GM20431 (cell line): ENCODE measurements around the gene GATM.

ENCODE experiments used
- in situ Hi-C: fragments of 300-500 bp; cut with MseI, MboI; formaldehyde crosslinking; loops from one replicate; pipeline ENCODE4 v1.15.0; 2020; ENCODE audit warnings: low sequenced_read_pairs; ENCODE audit not compliant: unreplicated experiment

The GATM gene

GRCh38 chr15:45378149-45378912 lies at the start of gene GATM:
TSS of gene GATM (minus strand) at chr15:45378544. CDS start at chr15:45378453, 91 bp downstream.
- in situ Hi-C loops, result no loop called here

GRCh38 chr15:45427085-45427484 lies 48.7 kb upstream of the GATM start:
- in situ Hi-C loops, result no loop called here

- in situ Hi-C loops, result no loop called here
Observed at GRCh38 chr15:45425135-45425534, 46.8 kb upstream of the GATM start.

DNA sequence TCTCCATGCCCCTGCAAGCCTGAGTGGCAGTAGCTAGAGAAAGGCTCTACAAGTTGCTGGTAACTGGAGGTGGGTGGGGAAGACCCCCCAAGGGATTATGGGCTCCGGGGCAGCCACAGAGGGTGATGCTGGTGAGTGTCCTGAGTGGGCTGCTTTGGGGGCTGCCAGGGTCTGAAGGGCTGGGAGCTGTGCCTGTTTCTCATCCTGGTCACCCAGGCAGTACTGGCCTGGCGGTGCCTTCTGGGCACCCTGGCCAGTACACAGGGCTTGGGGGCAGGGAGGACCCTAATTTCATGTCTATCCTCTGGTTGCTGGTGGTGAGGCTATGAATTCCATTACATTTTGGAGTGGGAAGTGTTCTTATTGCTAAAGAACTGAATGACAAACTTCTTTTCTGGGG lies 46.1 kb upstream of the GATM start:
- in situ Hi-C loops, result no loop called here

- in situ Hi-C loops, result no loop called here
Observed at GRCh38 chr15:45417303-45417950, 39.1 kb upstream of the GATM start.

DNA sequence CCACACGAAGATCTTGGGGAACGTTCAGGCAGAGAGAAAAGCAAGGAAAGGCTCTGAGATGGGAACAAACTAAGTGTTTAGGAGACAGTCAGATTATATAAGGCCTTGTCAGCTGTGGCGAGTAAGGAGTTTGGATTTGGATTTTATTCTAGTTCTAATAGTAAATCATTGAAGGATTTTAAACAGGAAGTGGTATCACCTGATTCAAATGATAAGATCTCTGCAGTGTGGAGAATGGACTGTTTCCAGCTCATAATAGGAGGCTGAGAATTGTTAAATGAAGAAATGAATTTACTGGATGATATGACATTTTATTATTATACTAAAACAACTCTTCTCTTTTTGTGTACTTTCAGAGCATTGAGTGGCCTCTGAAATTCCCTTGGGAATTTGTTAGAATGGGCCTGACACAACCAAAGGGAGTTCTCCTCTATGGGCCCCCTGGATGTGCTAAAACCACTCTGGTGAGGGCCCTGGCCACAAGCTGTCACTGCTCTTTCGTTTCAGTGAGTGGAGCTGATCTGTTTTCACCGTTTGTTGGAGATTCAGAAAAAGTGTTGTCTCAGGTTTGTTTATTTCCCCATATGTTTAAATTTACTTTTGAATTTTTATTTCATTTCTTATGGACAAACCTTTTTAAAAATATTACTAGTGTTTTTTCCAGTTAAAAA lies 36.0 kb upstream of the GATM start:
- in situ Hi-C loops, result no loop called here

DNA sequence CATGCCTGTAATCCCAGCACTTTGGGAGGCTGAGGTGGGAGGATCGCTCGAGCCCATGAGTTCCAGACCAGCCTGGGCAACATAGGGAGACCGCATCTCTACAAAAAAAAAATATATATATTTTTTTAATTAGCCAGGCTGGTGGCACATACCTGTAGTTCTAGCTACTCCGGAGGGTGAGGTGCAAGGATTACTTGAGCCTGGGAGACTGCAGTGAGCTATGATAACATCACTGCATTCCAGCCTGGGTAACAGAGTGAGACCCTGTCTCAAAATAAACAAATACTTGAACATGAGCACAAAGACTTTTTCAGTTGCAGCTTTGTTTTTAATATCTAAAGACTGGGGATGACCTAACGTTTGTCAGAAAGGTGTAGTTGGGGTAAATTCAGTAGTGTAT lies 31.3 kb upstream of the GATM start:
- in situ Hi-C loops, result no loop called here

- in situ Hi-C loops, result no loop called here
Observed at GRCh38 chr15:45407786-45408185, 29.4 kb upstream of the GATM start.

DNA sequence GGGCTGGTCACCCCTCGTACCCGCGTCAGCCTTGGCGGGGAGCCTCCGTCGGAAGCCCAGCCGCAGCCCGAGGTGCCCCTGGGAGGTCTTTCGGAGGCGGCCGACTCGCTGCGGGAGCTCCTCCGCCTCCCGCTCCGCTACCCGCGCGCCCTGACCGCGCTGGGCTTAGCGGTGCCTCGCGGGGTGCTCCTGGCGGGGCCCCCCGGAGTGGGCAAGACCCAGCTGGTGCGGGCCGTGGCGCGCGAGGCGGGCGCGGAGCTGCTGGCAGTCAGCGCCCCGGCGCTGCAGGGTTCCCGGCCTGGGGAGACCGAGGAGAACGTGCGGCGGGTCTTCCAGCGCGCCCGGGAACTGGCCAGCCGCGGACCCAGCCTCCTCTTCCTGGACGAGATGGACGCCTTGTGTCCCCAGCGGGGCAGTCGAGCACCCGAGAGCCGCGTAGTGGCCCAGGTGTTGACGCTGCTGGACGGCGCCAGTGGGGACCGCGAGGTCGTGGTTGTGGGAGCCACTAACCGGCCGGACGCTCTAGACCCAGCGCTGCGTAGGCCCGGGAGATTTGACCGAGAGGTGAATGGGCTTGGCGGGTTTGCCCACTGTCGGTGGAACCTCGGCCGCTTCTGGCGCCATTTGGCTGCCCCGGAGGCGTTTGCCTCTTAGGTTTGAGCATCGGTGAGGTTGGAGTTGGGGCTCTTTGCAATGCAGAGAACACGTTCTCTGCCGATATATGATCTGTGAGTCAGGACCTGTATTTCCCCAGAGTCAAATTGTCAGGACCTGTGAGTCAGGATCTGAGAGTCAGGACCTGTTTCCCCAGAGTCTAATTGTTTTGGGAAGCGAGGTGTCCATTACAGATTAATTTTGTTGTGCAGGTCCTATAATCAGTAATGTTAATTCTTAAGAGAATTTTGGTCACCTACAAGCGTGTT lies 24.9 kb upstream of the GATM start:
- in situ Hi-C loops, result no loop called here

GRCh38 chr15:45402162-45402954 lies 24.0 kb upstream of the GATM start:
- in situ Hi-C loops, result no loop called here

DNA sequence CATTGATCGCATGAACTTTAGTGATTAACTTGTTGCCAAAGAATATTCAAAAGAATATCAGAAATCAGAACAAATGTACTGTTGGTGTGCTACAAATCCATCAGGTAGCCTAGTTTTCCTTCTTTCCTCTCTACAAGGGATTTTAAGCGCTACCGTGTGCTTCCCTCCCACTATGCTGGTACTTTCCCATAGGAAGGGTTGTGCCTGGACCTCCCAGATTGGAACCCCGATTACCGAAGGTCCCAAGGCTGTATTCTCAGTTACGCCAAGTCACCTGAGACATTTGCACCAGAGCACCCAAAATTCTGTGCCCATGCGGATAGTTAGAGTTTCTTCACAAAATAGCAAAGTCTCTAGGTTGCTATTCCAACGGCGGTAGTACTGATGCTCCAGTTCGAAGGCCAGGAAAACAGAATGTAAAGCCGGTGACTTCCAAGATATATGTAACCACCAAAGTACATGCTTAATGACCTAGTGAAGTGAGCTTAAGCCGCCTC lies 23.4 kb upstream of the GATM start:
- in situ Hi-C loops, result no loop called here

GRCh38 chr15:45399381-45400212 lies 21.3 kb upstream of the GATM start:
- in situ Hi-C loops, result no loop called here

- in situ Hi-C loops, result no loop called here
Observed at GRCh38 chr15:45397116-45397665, 18.8 kb upstream of the GATM start.

DNA sequence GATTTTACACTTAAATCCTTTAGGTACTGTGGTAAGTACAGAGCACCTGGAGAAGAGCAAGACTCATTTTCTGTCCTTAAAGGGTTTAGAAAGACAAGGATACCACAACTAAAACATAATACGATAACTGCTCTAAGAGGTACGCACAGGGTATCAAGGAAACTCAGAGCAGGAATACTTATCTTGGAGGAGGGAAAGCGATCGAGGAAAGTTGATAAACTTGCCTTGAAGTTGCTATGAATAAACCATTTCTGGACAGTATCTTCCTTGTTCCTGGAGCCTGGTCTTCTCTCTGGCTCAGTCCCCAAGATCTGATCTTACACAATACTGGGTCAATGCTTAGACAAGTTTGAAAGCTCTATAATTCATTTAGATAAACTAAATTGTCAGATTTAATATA lies 17.6 kb upstream of the GATM start:
- in situ Hi-C loops, result no loop called here

GRCh38 chr15:45394681-45395080 lies 16.3 kb upstream of the GATM start:
- in situ Hi-C loops, result no loop called here

DNA sequence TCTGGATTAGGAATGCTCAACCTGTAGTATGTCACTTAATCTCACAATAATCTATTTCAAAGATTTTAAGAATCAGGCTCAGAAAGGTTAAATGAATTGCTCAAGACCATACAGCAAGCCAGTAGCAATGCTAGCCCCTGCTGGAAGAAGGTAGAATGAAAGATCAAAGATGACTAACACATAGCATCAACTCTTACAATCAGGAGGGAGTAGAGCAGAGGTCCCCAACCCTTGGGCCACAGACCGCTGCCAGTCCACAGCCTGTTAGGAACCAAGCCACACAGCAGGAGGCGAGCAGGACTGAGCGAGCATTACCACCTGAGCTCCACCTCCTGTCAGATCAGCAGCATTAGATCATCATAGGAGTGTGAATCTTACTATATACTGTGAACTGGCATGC lies 15.5 kb upstream of the GATM start:
- in situ Hi-C loops, result no loop called here

- in situ Hi-C loops, result no loop called here
Observed at GRCh38 chr15:45392584-45392855, 14.2 kb upstream of the GATM start.
